Astrocyte (in vitro differentiated cells and primary cell): ENCODE data around the gene ABHD4. TPM values are rescaled to one million over a fixed set of nuclear protein-coding genes. Genes with fewer than 3 reads are reported as not detected.

ENCODE experiments used
- DNase-seq: peaks from one replicate; pipeline ENCODE4 v3.0.0-alpha.2; 2010; ENCODE audit warnings: low read depth
- FAIRE-seq: peaks from 2 replicates; lab custom pipeline; 2011; peaks lifted over from hg19 to GRCh38; lab: Jason Lieb, UNC
- H2AFZ ChIP-seq: 2 replicates; pipeline ENCODE4 v1.6.0; 2012; ENCODE audit warnings: low read depth, low read length, inconsistent platforms
- H3K27ac ChIP-seq: 2 replicates; pipeline ENCODE4 v1.5.1; 2011; ENCODE audit warnings: low read depth, low read length, inconsistent platforms
- H3K27me3 ChIP-seq: 2 replicates; pipeline ENCODE4 v1.6.0; 2011; ENCODE audit warnings: low read length, inconsistent platforms; ENCODE audit not compliant: insufficient read depth
- H3K36me3 ChIP-seq: 2 replicates; pipeline ENCODE4 v1.5.1; 2011; ENCODE audit warnings: low read length, inconsistent platforms; ENCODE audit not compliant: insufficient read depth
- H3K4me1 ChIP-seq: 2 replicates; pipeline ENCODE4 v1.5.1; 2011; ENCODE audit warnings: low read length, inconsistent platforms; ENCODE audit not compliant: insufficient read depth
- H3K4me2 ChIP-seq: 2 replicates; pipeline ENCODE4 v1.6.0; 2012; ENCODE audit warnings: low read length, inconsistent platforms
- H3K4me3 ChIP-seq: 2 replicates; pipeline ENCODE4 v1.5.1; 2011; ENCODE audit warnings: low read depth, mild to moderate bottlenecking, low read length, inconsistent platforms; ENCODE audit not compliant: insufficient read depth
- H3K79me2 ChIP-seq: 2 replicates; pipeline ENCODE4 v1.6.0; 2012; ENCODE audit warnings: mild to moderate bottlenecking, low read length, inconsistent platforms; ENCODE audit not compliant: insufficient read depth
- H3K9ac ChIP-seq: 2 replicates; pipeline ENCODE4 v1.6.0; 2012; ENCODE audit warnings: mild to moderate bottlenecking, low read length, inconsistent platforms
- H3K9me3 ChIP-seq: 2 replicates; pipeline ENCODE4 v1.5.1; 2012; ENCODE audit warnings: low read depth, mild to moderate bottlenecking, low read length, inconsistent platforms; ENCODE audit not compliant: insufficient read depth
- H4K20me1 ChIP-seq: 2 replicates; pipeline ENCODE4 v1.6.0; 2012; ENCODE audit warnings: low read length, inconsistent platforms; ENCODE audit not compliant: insufficient read depth
- H3K27ac Mint-ChIP-seq: one replicate; pipeline ENCODE4 v1.8.0; 2021; ENCODE audit warnings: mild to moderate bottlenecking, mixed read lengths; ENCODE audit not compliant: unreplicated experiment
- H3K27me3 Mint-ChIP-seq: one replicate; pipeline ENCODE4 v1.8.0; 2021; ENCODE audit warnings: low read depth, mixed read lengths; ENCODE audit not compliant: unreplicated experiment
- H3K36me3 Mint-ChIP-seq: one replicate; pipeline ENCODE4 v1.8.0; 2021; ENCODE audit warnings: low read depth, mixed read lengths; ENCODE audit not compliant: unreplicated experiment
- H3K4me1 Mint-ChIP-seq: one replicate; pipeline ENCODE4 v1.8.0; 2021; ENCODE audit warnings: low read depth, mixed read lengths; ENCODE audit not compliant: unreplicated experiment
- H3K4me3 Mint-ChIP-seq: one replicate; pipeline ENCODE4 v1.8.0; 2021; ENCODE audit warnings: mild to moderate bottlenecking, moderate library complexity, mixed read lengths; ENCODE audit not compliant: unreplicated experiment
- H3K9me3 Mint-ChIP-seq: one replicate; pipeline ENCODE4 v1.8.0; 2021; ENCODE audit warnings: mild to moderate bottlenecking, mixed read lengths; ENCODE audit not compliant: unreplicated experiment
- CTCF ChIP-seq: IDR thresholded peaks from 2 replicates; pipeline ENCODE4 v1.5.1; 2011; ENCODE audit warnings: low read depth, mild to moderate bottlenecking, inconsistent platforms, low read length, moderate library complexity; ENCODE audit not compliant: insufficient read depth
- EZH2 ChIP-seq: IDR thresholded peaks from 2 replicates; pipeline ENCODE4 v1.6.1; 2012; ENCODE audit warnings: mild to moderate bottlenecking, low read length, inconsistent platforms; ENCODE audit not compliant: insufficient read depth
- total RNA-seq: library from RNA; stranded (reverse); gene quantifications from 2 replicates; pipeline ENCODE4 v1.2.1, GENCODE V29; 2021

Gene ABHD4
- total RNA-seq, 1 donor from 2014 or later, result 52.4 TPM

DNA sequence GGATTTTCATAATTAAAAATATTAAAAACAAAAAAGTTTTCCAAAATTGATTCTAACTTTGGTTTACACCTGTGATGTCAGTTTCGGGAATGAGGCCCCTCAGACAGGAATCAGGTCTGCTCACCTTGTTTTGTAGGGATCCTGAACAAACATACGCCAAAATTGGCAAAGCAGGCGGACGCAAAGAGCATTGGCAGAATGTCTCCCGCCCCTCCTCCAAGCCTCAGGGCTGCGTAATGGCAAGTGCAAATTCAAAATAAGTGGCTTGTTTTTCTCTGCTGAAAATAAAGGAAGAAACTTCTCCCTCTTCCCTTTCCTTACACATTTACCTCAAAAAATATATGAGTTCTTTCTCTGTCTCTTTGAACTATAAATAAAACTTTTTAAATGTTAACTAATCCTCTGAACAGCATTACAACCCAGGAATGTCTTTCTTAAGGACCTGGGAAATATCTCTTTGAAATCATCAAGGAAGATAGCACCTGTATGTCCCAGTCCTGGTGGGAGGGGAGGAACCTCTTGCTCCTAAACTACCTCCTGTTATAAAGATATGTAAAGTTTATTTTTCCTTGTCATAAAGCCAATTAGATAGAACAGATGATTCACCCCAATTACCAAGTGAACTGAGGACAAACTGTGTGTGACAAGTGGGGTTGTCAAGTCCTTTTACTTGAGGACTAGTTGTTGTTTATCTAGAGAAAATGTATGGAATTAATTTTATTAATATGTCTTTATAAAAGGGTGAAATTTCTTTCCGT, 29.6 kb downstream of the ABHD4 start:
- H3K36me3 Mint-ChIP-seq, result peaks cover 5% of the 10 kb centered on the region
- Histone ChIP-seq H3K9me3 (no peaks in the 10 kb centered on the region), H3K36me3 (no peaks in the 10 kb centered on the region), H2AFZ (no peak overlapping the region), H4K20me1 (no peaks in the 10 kb centered on the region), H3K27me3 (no peaks in the 10 kb centered on the region), H3K4me3 (no peak overlapping the region), H3K4me1 (peaks cover 6% of the 10 kb centered on the region), H3K27ac (no peak overlapping the region), H3K9ac (no peak overlapping the region), H3K79me2 (no peaks in the 10 kb centered on the region), H3K4me2 (no peak overlapping the region)
- peaks cover 3% of the 10 kb centered on the region for H3K27me3 Mint-ChIP-seq
- FAIRE-seq (no peak), DNase-seq (no peak)
- TF ChIP-seq CTCF, result no peak
- TF ChIP-seq EZH2, result no peak
- H3K4me3 Mint-ChIP-seq, result no peak overlapping the region
- peaks cover 9% of the 10 kb centered on the region for H3K9me3 Mint-ChIP-seq
- peaks cover 2% of the 10 kb centered on the region for H3K4me1 Mint-ChIP-seq
- H3K27ac Mint-ChIP-seq, result no peak overlapping the region

DNA sequence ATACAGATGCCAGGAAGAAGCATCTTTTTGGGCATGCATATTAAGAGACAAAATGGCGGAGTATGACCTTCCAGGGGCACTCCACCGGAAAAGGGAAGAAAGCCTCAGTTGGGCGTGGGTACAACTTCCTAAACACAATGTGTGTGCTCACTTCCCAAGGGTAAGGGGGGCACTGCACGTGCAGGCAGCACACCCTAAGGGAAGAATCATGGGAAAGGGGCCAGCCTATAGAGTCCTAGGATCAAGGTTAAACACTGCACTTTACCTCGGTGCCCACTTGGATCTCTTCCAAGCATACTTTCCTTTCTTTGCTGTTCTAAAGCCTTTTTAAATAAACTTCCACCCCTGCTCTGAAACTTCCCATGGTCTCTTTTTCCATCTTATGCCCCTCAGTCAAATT, 31.3 kb downstream of the ABHD4 start:
- Histone ChIP-seq H2AFZ (no peak overlapping the region), H3K4me1 (peaks cover 6% of the 10 kb centered on the region), H3K27me3 (no peaks in the 10 kb centered on the region), H3K4me3 (no peak overlapping the region), H3K27ac (no peak overlapping the region), H4K20me1 (no peaks in the 10 kb centered on the region), H3K4me2 (no peak overlapping the region), H3K9me3 (no peaks in the 10 kb centered on the region), H3K36me3 (no peaks in the 10 kb centered on the region), H3K9ac (no peak overlapping the region), H3K79me2 (no peaks in the 10 kb centered on the region)
- Mint-ChIP-seq H3K9me3 (peaks cover 9% of the 10 kb centered on the region), H3K4me1 (no peaks in the 10 kb centered on the region), H3K36me3 (peaks cover 5% of the 10 kb centered on the region), H3K27me3 (peaks cover 8% of the 10 kb centered on the region), H3K27ac (no peak overlapping the region), H3K4me3 (no peak overlapping the region)
- DNase-seq (no peak), FAIRE-seq (no peak)
- no peak for TF ChIP-seq CTCF
- no peak for TF ChIP-seq EZH2

DNA sequence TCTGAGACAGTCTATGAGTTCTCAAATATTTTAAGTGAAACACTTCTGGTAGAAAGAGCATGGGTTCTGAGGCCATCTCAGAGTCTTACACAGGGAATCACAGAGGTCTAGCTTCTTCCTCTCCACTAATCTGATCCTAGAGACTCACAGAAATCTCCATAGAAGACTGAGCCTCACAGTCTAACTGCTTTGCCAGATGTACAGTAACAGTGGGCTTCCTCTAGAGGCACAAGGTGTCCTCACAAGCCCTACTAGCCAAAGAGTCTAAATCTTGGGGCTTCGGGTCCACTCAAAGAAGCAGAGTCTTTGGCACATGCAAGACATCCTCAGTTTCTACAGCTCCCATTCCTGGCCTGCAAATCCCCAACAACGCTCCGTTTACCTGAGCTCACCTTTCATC, 32.0 kb downstream of the ABHD4 start:
- Histone ChIP-seq H4K20me1 (no peaks in the 10 kb centered on the region), H3K4me1 (peaks cover 6% of the 10 kb centered on the region), H2AFZ (no peak overlapping the region), H3K79me2 (no peaks in the 10 kb centered on the region), H3K27me3 (no peaks in the 10 kb centered on the region), H3K36me3 (no peaks in the 10 kb centered on the region), H3K4me2 (peak overlapping the region; percentile 23), H3K27ac (no peak overlapping the region), H3K9me3 (no peaks in the 10 kb centered on the region), H3K4me3 (no peak overlapping the region), H3K9ac (no peak overlapping the region)
- TF ChIP-seq CTCF, result no peak
- no peak for TF ChIP-seq EZH2
- H3K9me3 Mint-ChIP-seq, result peaks cover 9% of the 10 kb centered on the region
- no peaks in the 10 kb centered on the region for H3K4me1 Mint-ChIP-seq
- H3K36me3 Mint-ChIP-seq, result peaks cover 5% of the 10 kb centered on the region
- H3K27me3 Mint-ChIP-seq, result peaks cover 10% of the 10 kb centered on the region
- H3K4me3 Mint-ChIP-seq, result no peak overlapping the region
- FAIRE-seq (no peak), DNase-seq (no peak)
- H3K27ac Mint-ChIP-seq, result no peak overlapping the region
